ENCODE measurements around the gene JAZF1. TPM values are rescaled to one million over a fixed set of nuclear protein-coding genes. Genes with fewer than 3 reads are reported as not detected.
A peak's percentile ranks its signal among the peaks of the same experiment; 100 is the strongest.

Gene JAZF1
- total and polyA plus RNA-seq, 4 donors = 5.2 to 16.5 (median 10.7) TPM

- H3K4me3 ChIP-seq = no peak overlapping the region
- 74 to 87% methylated on average over 7 of the region's 7 CpGs for WGBS, 2 donors
- TF ChIP-seq CTCF (IDR thresholded peaks at IDR 0.05; ENCODE audit: control extremely low read depth, extremely low read depth) = no peak
- H3K9ac ChIP-seq (ENCODE audit: insufficient read depth in 1 of 2, low read length in 2 of 2) = no peak overlapping the region
- peaks cover 3 to 21% (median 8%) of the 10 kb centered on the region in 5 donors for H3K4me1 ChIP-seq (ENCODE audit: control insufficient read depth in 5 of 5, insufficient read depth in 5 of 5, low read length in 5 of 5)
- H3K27me3 ChIP-seq (ENCODE audit: control insufficient read depth in 3 of 3, insufficient read depth in 3 of 3, low read length in 2 of 3) = no peaks in the 10 kb centered on the region
- ATAC-seq (ENCODE audit: insufficient read depth, low FRiP score) = no peak
- no peaks in the 10 kb centered on the region for H3K9me3 ChIP-seq (ENCODE audit: control insufficient read depth in 4 of 4, insufficient read depth in 3 of 4, low read length in 3 of 4)
- no peak for DNase-seq
- H3K36me3 ChIP-seq (ENCODE audit: control insufficient read depth in 4 of 4, insufficient read depth in 4 of 4, low read length in 4 of 4) = no peaks in the 10 kb centered on the region
- no peak overlapping the region for H3K27ac ChIP-seq (ENCODE audit: low read depth in 1 of 2, low read length in 1 of 2)
Observed at GRCh38 chr7:27869056-27869455, 311.5 kb downstream of the JAZF1 start.

GRCh38 chr7:27868131-27868550, 312.5 kb downstream of the JAZF1 start:
- H3K27me3 ChIP-seq (ENCODE audit: control insufficient read depth in 3 of 3, insufficient read depth in 3 of 3, low read length in 2 of 3) = no peaks in the 10 kb centered on the region
- H3K27ac ChIP-seq (ENCODE audit: low read depth in 1 of 2, low read length in 1 of 2) = no peak overlapping the region
- ATAC-seq (ENCODE audit: insufficient read depth, low FRiP score) (no peak), DNase-seq (no peak)
- H3K36me3 ChIP-seq (ENCODE audit: control insufficient read depth in 4 of 4, insufficient read depth in 4 of 4, low read length in 4 of 4) = no peaks in the 10 kb centered on the region
- no peaks in the 10 kb centered on the region for H3K9me3 ChIP-seq (ENCODE audit: control insufficient read depth in 4 of 4, insufficient read depth in 3 of 4, low read length in 3 of 4)
- no peak overlapping the region for H3K4me3 ChIP-seq
- 94 to 95% methylated on average over 15 of the region's 15 CpGs for WGBS, 2 donors
- TF ChIP-seq CTCF (IDR thresholded peaks at IDR 0.05; ENCODE audit: control extremely low read depth, extremely low read depth) = no peak
- H3K9ac ChIP-seq (ENCODE audit: insufficient read depth in 1 of 2, low read length in 2 of 2) = no peak overlapping the region
- H3K4me1 ChIP-seq (ENCODE audit: control insufficient read depth in 5 of 5, insufficient read depth in 5 of 5, low read length in 5 of 5) = peaks cover 2 to 21% (median 6%) of the 10 kb centered on the region in 5 donors

- Histone ChIP-seq H3K9me3 (ENCODE audit: control insufficient read depth in 4 of 4, insufficient read depth in 3 of 4, low read length in 3 of 4) (no peaks in the 10 kb centered on the region), H3K27me3 (ENCODE audit: control insufficient read depth in 3 of 3, insufficient read depth in 3 of 3, low read length in 2 of 3) (no peaks in the 10 kb centered on the region), H3K36me3 (ENCODE audit: control insufficient read depth in 4 of 4, insufficient read depth in 4 of 4, low read length in 4 of 4) (no peaks in the 10 kb centered on the region), H3K27ac (ENCODE audit: low read depth in 1 of 2, low read length in 1 of 2) (no peak overlapping the region), H3K9ac (ENCODE audit: insufficient read depth in 1 of 2, low read length in 2 of 2) (no peak overlapping the region), H3K4me3 (no peak overlapping the region), H3K4me1 (ENCODE audit: control insufficient read depth in 5 of 5, insufficient read depth in 5 of 5, low read length in 5 of 5) (peaks cover 0 to 10% (median 4%) of the 10 kb centered on the region in 5 donors)
- DNase-seq (peak in 2 of 3 donors; percentile 31 to 66), ATAC-seq (ENCODE audit: insufficient read depth, low FRiP score) (no peak)
- no peak for TF ChIP-seq CTCF (IDR thresholded peaks at IDR 0.05; ENCODE audit: control extremely low read depth, extremely low read depth)
- WGBS, 2 donors = 87 to 89% methylated on average over 17 of the region's 17 CpGs
Observed at GRCh38 chr7:27866828-27867672, 313.5 kb downstream of the JAZF1 start.

Data from lung (tissue), 12 donors.